Right lung (tissue), 5 donors: ENCODE data around the gene CUL7. TPM values are rescaled to one million over a fixed set of nuclear protein-coding genes. Genes with fewer than 3 reads are reported as not detected.
"Not testable (repeated sequence)": the region's sequence is repeated elsewhere in the genome, so short reads cannot be mapped to it uniquely, and the experiment has no call there.

Experiments
- DNase-seq, 2 donors: peaks; one replicate each; pipeline ENCODE4 v3.0.0-alpha.2; 2013
- polyA plus RNA-seq, 5 donors: library from polyadenylated mRNA; unstranded; fragments of 120-200 nt; gene quantifications; one replicate each; pipeline versions ENCODE4 v1.2.1 to v1.2.3, GENCODE V29; 2013; ENCODE audit warnings: inconsistent platforms in 1 of 5, low replicate concordance in 1 of 5; ENCODE audit not compliant: insufficient read length in 5 of 5, insufficient read depth in 1 of 5

The CUL7 gene
- polyA plus RNA-seq, 5 donors, result 33.6 to 51.1 (median 42.4) TPM

DNA sequence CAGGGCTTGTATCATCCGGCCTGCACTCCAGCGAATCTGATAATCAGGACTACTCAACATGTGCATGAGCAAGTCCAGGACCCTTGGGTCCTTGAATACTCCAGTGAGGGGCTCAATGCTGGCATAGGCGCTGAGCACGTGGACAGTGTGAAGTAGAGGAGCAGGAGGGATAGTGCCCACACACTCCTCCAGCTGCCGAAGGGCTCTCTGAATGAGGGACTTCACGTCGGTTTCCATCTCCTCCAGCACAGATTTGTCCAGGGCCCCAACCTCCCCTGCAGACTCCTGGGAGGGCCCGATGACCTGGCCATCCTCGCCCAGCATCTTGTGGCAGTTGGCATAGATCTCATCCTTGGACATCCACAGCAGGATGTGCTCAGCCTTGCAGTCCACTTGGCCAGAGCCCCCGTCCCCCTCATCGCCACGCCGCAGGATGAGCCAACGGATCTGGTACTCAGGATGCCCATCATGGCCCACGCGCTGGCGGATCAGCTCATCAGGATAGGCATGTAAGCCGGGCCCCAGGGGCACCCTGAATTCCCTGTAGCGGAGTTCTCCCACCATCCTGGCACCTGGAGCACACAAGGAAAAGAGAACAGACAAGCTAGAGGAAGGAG, 1.3 kb downstream of the CUL7 start:
- DNase-seq, result no peak

DNA sequence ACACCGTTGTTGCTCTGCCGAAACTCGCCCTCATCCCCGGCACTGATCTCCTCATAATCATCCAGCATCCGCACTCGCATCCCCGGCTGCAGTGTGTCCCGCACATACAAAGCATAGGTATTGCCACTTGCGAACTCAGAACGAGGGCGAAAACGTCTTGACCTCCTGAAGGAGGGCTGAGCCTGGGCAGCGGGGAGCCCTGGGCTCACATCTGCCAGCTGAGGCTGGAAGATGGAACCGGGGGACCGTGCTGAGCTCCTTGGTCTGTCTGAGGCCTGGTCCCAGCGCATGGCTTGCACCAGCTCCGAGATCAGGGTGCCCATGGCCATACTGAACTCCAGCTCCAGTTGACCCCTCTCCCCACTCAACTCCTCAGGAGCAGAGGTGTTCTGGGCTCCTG, 2.7 kb downstream of the CUL7 start:
- DNase-seq, result no peak

DNA sequence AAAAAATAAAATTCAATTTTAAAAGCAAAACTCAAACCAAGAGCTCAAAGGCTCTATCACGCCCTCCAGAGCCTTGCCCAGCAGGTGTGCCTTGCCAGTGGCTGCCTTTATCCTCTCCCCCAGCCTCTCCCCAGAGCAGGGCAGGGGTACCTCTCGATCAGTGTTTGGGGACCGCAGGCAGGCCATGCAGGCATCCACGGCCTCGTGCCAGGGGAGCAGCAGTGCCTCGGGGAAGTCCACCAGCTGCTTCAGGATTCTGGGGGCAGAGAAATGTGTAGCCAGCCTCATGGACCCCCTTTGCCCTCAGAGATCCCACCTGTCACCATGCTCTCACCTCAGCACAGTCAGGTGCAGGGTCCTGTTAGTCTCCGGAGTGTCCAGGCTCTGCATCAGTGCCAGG, 5.7 kb downstream of the CUL7 start:
- DNase-seq, result no peak

DNA sequence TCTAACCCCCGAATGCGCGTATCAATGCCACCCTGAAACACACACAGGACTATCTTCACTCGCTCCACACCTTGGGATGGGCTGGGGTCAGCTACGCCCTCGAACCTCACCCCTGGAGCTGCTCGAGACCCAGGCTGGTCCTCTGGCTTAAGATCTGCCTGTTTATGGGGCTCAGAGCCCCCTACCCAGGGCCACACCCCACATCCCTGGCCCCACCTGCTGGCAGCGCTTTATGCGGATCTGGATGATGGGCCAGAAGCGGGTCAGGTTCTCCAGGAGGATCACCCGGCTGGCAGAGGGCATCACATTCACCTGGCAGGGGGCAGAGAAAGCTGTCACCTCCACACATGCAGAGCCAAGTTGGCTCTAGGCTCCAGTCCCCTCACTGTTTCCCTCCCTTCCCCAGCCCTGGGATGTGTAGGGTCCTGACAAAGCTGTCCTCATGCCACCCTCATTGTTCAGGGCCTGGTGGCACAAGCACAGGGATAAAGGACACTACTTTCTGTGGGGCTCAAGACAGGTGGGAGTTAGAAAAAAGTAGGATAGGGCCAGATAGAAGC, 8.2 kb downstream of the CUL7 start:
- DNase-seq, result no peak

DNA sequence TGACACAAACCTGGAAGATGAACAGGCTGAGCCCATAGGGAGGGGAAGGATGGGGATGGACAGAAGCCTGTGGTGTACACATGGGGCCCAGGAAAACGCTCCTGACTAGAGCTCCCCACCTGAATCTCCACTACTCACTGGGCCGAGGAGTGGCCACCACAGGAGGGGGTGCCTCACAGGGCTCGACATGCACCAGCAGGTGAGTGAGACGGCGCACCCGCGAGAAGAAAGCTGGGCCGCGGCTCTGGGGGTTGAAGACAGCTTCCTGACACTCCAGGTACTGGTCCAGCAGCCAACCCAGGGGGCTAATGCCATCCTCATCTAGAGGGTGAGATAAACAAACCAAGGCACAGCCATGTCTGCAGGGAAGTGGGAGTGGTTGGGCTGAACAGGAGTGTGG, 10.3 kb downstream of the CUL7 start:
- no peak for DNase-seq

DNA sequence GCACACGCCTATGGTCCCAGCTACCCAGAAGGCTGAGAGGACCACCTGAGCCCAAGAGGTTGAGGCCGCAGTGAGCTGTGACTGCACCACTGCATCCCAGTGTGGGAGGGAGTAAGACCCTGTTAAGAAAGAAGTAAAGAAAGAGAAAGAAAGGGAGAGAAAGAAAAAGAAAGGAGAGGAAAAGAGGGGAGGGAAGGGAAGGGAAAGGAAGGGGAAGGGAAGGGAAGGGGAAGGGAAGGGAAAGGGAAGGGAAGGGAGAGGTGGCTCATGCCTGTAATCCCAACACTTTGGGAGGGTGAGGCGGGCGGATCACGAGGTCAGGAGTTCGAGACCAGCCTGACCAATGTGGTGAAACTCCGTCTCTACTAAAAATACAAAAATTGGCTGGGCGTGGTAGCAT, 12.2 kb downstream of the CUL7 start:
- not testable (repeated sequence) for DNase-seq

DNA sequence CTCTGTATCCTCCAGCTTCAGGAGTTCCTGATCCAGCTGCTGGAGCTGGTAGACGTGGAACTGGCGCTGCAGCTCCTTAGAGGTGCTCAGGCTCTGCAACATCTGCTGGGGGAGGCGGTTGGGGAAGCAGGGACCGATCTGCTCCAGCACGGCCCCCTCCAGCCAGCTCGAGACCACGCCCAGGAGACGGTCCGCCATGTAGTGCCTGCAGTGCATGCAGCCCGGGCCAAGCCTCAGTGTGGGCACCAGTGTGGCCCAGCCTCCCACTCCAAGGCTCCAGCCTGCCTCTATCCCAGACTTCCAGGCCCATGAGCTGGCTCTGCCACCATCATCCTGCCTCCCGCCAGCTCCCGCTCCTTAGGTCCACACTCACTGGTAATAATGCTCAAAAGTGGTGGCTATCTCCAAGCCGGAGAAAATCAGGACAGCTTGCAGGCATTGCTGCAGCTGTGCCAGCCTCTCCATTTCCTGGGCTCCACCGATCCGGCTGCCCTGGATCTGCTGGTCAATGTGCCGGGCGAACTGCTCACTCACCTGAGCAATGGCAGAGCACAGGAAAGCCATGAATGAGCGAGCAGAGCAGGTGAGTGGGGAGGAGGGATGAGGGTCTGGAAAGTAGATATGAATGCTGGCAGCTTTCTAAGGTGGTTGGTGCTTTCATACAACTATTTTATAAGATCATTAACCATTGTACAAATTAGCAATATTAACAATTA, 13.0 kb downstream of the CUL7 start:
- DNase-seq, result no peak

DNA sequence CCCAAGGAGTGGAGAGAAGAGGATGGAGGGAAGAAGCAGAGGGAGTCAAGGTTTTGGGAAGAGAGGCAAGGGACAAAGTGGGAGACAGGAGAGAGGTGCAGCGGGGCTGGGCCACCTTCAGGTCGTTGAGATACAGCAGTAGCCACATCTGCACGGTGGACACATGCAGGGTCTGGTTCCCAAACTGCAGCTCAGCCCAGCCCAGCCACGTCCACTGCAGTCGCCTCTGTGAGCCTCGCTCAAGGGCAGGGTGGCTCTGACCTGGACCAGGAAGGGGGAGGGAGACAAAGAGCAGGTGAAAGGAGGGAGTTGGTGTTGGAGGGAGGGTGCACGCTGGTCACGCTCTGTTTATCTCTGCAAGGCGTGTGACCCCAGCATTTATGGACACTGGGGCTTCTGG, 14.9 kb downstream of the CUL7 start:
- no peak for DNase-seq

DNA sequence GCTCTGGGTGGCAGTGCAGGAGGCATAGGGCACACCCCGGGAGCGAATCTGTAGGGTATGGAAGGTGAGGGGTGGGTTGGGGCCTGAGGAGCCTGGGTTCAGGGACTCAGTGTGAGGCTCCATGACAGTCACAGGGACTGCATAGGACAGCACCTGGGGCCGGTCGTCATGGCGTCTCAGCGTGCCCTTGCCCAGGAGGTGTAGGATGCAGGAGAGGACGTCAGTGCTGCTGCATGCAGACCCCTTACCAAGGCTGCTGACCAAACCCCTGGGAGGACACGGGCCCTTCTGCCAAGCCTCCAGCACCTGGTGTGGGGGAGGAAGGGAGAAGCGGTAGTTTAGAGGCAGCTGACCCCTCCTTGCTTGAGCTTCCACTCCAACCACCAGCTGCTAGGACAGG, 15.9 kb downstream of the CUL7 start:
- no peak for DNase-seq

DNA sequence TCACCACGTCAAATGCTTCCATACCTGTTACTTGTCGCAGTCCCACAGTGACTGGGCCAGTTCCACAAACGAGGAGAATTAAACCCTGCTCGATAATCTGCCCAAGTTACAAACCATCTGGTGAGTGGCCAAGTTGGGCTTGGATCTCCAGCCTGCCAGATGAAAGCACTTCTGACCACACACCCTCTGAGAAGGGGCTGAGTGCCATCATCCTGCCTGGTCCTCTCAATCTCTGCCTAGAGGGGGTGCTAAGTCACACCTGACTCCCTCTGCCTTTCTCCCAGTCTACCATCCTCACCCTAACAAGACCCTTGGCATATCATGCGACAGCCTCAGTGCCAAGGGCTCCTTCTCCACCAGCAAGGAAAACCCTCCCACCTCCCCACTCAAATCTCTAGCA, 16.5 kb downstream of the CUL7 start:
- DNase-seq, result no peak

DNA sequence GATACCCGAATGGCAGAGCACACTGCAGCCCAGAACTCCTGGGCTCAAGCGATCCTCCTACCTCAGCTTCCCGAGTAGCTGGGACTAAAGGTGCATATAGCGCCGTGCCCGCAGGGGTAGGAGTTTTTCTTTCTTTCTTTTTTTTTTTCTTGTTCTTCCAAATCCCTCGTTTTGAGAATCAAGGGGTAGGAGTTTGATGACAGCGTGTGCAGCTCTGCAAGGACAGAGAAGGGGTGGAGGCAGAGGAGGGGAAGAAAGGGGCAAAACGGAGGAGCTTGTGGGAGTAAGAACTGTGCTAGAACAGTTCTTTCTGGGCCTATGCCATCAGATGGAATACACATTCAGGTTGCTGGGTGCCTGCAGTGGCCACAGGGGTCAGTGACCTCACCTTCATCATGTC, 16.9 kb downstream of the CUL7 start:
- no peak for DNase-seq

DNA sequence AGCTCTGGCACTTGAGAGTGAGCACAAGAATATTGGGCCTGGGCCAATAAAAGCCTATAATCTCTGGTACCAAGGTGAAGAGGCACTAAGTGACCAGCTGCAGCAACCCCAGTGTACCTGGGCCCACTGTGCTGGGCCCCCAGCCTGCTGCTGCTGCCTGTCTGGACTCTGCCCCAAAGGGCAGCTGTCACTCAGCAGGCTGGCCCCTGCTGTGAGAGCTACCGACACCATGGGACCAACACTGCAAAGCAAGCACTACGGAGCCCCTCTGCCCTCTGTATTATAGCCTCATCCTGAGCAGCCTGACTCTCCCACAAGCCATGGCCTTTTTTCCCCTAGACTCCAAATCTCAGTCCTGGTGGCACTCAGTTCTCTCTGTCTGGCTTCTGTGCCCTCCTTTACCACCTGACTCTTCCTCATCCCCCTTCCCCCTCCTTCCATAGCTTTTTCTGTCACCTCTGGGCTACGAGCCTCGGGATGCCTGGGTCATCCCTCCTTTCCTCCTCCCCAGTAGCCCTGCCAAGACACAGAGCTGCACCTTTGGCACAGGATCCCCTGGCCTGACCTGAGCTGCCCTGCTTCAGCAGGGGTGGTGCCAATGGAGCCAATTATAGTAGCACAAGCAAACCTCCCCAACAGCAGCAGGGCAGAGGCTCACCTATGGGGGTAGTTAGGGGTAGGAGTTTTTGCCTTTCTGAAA, 18.0 kb downstream of the CUL7 start:
- DNase-seq, result no peak

DNA sequence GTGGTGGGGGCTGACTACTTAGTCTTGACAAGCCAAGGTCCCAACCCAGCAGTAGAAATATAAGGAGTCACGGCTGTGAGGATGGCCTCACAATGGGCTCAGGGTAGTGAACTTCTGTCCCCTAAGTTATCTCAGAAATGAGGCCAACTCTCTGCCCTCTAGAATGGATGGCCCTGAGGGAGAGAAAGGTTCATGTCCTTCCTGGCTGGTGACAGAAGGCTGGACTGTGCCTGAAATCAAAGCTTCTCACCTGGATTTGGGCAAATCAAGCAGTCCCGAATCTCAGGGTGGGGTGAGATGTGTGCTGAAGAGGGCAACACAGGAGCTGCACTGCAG, 19.5 kb downstream of the CUL7 start:
- no peak for DNase-seq

DNA sequence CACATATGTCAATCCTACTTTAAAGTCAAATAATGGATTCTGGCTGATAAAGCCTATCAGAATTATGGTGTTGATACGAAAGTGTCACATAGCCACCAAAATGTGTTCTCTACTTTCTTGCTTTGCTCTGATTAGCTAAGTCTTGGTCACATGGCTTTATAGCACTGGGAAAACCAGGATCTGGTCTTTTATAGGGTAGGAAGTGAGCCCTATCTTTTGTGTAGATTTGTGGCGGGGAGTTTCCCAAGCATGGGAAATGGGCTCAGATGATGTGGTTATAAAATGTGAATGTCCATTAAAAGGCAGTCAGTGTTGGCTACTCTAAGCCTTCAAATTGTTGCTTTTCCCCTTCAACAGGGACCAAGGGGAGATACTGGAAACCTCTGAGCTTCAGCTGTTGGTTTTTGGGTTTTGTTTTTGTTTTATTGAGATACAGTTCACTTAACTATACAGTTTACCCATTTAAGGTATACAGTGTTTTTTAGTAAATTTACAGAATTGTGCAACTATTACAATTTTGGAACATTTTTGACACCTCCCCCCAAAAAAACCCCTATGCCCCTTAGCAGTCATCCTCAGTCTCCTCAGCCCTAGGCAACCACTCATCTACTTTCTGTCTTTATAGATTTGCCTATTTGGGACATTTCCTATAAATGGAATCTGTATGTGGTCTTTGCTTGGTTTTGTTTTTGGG, 20.0 kb downstream of the CUL7 start:
- no peak for DNase-seq

DNA sequence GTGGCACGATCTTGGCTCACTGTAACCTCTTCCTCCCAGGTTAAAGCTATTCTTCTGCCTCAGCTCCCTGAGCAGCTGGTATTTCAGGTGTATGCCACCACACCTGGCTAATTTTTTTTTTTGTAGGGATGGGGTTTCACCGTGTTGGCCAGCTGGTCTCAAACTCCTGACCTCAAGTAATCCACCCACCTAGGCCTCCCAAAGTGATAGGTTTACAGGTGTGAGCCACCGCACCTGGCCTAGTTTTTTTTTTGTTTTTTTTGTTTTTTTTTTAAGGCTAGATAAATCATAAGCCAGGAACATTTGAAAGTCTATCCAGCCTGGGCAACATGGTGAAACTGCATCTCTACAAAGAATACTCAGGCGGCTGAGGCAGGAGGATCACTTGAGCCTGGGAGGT, 21.3 kb downstream of the CUL7 start:
- no peak for DNase-seq

DNA sequence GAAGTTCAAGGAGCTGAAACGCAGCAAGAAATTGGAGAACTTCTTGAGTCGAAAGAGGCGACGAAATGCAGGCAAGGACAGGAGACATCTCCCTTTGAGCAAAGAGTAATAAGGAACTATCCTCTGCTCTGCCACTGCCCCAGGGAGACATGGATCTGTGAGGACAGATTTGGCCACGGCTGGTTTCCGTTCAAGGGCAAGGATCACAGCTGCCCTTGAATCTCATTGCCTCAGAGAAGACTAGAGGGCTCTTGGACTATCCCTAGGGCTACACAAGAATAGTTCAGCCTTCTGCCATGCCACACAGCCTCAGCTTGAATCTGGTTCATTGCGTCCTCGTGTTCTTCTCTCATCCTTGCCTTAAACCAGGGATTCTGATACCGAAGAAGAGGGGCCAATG, 24.5 kb downstream of the CUL7 start:
- DNase-seq, result no peak

DNA sequence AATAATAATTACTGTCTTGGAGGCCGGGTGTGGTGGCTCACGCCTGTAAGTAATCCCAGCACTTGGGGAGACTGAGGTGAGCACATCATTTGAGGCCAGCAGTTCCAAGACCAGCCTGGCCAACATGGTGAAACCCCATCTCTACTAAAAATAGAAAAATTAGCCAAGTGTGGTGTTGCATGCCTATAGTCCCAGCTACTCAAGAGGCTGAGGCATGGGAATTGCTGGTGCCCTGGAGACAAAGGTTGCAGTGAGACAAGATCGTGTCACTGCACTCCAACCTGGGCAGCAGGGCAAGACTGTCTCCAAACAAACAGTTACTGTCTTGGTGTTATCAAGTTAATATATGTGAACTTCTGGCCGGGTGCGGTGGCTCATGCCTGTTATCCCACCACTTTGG, 27.3 kb downstream of the CUL7 start:
- DNase-seq, result no peak

DNA sequence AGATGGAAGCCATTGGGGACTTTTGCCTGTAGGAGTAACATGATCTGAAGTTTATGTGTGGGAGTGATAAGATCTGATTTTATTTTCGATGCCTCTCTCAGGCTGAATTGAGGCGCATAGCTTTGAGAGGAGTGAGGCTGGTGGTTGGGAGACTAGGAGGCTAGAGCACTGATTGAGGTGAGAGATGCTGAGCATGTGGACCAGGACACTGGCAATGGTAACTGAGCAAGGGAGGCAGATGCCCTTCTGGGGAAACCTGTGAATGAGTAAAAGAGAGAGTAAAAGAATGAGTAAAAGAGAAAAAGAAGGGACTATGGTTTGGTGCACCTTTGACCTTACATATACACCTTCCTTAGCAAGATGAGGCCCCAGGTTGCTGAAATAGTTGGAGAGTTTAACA, 29.2 kb downstream of the CUL7 start:
- DNase-seq, result no peak

DNA sequence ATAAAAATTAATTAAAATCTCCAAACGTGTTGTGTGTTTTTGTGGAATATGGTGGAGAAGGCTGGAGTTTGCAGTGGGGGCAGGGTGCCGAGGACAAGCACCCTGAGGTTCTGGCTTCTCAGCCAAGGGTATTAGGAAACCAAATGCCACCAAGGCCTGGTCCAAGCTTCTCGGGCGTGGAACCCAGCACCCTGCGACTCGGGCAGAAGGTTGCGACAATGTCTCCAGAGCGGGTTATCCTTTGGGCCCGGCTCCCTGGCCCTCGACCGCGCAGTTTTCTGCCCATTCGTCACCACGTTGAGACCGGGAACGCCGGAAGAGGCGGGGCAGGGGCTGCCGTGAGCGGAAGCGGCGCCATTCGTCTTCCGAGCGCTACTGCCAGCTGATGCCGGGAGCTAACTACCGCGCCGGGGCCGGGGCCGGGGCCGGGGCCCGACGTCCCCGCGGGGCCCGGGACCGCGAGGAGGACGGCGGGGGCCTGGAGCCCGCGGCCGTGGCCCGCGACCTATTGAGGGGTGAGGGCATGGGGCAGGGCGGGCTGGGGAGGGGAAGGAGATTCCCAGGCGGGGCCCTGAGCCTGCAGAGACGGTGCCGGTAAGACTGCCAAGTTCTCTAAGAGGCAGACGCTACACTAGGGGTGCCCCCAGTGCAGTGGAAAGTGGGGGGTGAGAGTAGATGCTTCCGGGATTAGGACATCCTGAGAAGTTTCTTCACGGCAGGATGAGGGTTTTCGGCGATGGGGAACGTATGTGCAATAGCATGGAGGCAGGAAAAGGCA, 32.2 kb downstream of the CUL7 start, which contains the start of gene RRP36:
TSS of gene RRP36 (plus strand) at position 354 of the 778 bp plus-strand sequence. CDS start at position 386, 32 bp downstream.
- DNase-seq, result peak; percentile 61 to 70

DNA sequence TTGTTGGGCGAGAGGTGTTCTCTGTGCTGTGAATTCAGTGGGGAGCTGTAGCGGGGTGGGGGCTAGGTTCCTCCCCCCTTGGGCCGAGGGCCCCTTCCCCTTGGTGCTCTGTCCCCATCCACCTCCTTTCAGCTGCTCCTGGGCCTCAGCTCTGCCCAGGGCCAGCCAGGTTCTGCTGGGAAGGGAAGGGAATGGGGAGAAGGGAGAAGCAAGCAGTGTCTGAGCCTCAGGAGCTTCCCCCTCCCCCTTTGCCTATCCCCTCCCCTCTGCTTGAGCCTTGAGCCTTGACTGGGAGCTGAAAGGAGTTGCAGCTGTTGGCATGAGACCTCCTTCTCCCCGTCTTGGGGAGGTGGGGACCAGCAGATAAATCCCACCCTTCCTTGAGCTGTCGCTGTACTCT, 32.8 kb downstream of the CUL7 start:
- DNase-seq, result no peak

DNA sequence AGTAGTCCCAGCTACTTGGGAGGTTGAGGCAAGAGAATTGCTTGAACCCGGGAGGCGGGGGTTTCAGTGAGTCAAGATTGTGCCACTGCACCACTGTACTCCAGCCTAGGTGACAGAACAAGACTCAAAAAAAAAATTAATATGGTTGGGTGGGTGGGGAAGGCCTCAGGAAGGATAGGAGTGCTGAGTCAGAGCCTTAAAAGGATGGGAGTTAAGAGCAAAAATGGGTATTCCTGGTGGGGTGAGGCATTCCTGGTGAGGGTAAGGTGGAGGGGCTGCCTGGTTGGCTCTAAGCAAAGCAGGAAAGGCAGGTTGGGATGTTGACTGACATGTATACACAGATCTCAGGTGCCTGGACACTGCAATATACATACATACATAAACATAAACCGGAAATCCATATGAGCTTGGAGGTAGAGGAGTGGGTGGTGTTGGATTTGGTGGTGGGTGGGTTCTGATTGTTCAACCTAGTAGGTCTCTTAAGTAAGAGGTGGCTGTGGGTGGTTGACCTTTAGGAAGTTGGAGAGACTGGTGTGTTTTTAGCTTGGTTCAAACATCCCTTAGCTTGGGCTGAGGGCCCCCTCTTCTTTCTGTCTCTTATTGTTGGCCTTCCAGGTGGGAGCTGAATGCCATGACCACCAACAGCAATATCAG, 33.5 kb downstream of the CUL7 start:
- no peak for DNase-seq
